Activated CD4-positive, alpha-beta T cell treated with anti-CD3 and anti-CD28 coated beads, Interleukin-2, amount 50 U/mL, for 1 hour (primary cell): ENCODE measurements around the gene ALOXE3.
"Not testable (repeated sequence)": the region's sequence is repeated elsewhere in the genome, so short reads cannot be mapped to it uniquely, and the experiment has no call there.

Experiments used
- DNase-seq: peaks from one replicate; pipeline ENCODE4 v3.0.0-alpha.2; 2020

The ALOXE3 gene

DNA sequence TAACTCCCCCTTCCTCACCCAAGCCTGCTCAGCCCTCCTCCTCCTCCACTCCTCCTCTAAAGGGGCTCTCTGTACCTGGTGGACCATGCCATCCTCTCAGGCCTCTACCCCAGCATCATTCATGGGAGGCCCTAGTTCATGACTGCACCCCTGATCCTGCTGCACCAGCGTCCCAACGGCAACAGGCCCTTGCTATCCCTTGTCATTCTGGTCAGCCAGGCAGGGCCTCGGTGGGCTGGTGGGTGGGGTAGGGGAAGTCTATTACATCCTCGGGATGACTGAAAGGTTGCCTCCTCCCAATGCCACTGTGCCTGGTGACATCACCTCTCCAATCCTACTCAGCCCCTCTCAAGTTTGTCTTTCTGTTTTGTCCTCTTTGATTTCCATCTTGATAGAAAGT, 50.5 kb downstream of the ALOXE3 start:
- no peak for DNase-seq

- no peak for DNase-seq
Measured at GRCh38 chr17:8066841-8067775, 51.2 kb downstream of the ALOXE3 start.

GRCh38 chr17:8064561-8065019, 53.7 kb downstream of the ALOXE3 start:
- no peak for DNase-seq

DNA sequence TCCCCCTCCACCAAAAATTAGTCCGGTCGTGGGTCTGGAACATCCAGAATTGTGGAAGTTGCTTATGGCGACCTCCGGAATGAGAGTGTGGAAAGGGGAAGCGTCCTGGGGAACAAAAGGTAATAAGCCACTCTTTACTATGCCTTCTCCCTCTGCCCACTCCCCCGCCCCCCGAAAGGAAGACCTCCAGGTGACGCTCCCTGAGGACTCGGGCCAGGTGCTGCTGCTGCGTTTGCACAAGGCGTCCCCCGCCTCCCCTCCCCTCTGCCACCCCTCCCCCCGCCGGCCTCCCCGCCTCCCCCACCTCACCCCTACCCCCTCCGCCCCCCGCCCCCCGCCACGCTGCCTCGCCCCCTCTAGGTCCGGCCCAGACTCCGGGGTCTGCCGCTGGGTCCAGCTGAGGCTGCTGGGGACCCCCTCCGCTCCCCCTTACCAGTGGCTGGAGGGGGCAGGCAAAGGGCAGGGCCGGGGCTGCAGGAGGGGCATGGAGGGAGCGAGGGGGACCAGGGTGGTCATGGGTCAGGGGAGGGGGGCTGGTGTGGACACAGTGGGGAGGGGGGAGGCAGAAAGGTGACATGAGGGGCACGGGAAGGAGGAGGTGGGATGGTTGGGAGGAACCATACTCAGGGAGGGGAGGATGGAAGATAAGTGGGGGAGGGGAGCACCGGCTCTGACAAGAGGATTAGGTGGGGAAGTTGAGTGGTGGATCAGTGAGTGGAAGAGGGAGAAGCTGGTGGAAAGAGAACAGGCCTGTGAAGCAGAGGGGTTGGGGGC, 54.4 kb downstream of the ALOXE3 start:
- DNase-seq: no peak

GRCh38 chr17:8062807-8063483, 55.4 kb downstream of the ALOXE3 start:
- no peak for DNase-seq

DNA sequence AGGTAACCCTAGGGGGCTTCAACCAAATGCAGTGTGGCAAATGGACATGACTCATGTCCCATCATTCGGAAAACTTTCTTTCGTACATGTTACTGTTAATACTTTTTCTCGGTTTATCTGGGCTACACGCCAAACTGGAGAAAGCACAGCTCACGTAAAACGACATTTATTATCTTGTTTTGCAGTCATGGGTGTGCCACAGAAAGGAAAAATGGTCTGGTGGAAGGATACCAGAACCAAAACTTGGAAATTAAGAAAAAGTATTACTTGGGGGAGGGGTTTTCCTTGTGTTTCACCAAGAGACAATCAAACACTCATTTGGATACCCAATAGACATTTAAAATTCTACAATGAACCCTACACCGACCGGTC, 55.9 kb downstream of the ALOXE3 start:
- DNase-seq: no peak

- DNase-seq: not testable (repeated sequence)
Measured at GRCh38 chr17:8061851-8062250, 56.5 kb downstream of the ALOXE3 start.

- DNase-seq: peak; percentile 43
Measured at GRCh38 chr17:8060274-8060673, 58.0 kb downstream of the ALOXE3 start.

DNA sequence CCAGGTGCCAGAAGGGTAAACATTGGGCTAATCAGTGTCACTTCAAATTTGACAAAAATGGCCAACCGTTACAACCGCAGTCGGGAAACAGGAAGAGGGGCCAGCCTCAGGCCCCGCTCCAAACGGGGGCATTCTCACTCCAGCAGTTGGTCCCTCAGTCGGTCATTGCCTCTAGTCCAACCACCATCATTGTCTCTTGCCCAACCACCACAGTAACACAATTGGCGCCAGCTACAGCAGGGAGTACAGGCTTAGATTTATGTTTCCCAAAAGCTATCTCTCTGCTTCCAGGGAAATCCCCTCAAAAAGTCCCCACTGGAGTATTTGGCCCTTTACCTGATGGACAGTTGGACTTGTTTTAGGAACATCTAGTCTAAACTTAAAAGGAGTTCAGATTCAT, 59.2 kb downstream of the ALOXE3 start:
- no peak for DNase-seq

DNA sequence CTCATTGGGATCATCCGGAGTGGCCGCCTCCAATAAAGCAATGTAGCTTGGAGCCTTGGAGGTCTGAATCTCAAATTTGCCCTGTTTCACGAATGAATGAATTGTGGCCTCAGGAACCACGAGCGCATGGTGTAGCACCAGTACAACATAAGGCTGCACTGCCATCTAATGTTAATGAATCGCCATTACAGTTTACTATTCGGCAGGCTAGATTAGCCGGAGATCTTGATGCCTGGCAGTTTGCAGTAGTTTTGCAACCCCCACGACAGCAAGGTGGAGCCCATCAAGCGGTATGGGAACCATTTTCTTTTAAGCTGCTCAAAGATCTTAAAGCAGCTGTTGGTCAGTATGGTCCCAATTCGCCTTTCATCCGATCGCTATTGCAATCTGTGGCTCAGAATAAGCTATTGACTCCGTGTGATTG, 60.6 kb downstream of the ALOXE3 start:
- DNase-seq: peak; percentile 35

- DNase-seq: no peak
Measured at GRCh38 chr17:8056976-8057625, 61.2 kb downstream of the ALOXE3 start.

DNA sequence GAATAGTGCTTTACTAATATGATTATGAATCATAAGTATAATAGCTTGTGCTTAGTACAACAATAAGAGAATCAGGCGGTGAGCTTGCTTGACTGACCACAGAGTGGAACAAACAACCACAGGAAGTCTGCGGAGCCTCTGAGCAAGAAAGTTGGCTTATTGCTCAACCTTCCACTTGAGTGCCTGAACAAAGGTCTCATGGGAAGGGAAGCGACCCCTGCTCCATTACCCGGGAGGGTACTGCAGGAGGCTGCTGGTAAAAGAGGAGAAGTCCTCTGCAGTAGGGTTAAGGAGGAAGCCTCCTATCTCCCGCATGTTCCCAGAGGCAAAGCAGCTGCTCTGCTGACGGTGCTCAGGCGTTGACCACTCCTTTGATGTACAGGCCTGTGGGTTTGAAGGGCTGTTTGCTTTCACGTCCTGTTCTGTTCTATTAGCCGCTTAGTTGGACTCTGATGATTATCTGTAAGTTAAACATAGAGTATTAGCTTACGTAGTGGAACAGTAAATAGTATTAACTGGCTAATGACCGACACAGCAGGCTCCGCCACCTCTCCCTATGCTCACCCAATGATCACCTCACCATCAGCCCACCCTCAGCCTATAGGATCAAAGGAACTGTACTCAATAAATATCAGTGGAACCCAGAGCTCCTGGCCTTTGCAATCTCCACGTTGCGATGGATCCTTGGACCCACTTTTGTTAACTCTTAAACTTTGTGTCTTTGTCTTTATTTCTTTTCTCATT, 61.9 kb downstream of the ALOXE3 start:
- no peak for DNase-seq

GRCh38 chr17:8055851-8056231, 62.5 kb downstream of the ALOXE3 start:
- no peak for DNase-seq

- DNase-seq: no peak
Measured at GRCh38 chr17:8053600-8053999, 64.7 kb downstream of the ALOXE3 start.

- no peak for DNase-seq
Measured at GRCh38 chr17:8052256-8053252, 65.8 kb downstream of the ALOXE3 start.

DNA sequence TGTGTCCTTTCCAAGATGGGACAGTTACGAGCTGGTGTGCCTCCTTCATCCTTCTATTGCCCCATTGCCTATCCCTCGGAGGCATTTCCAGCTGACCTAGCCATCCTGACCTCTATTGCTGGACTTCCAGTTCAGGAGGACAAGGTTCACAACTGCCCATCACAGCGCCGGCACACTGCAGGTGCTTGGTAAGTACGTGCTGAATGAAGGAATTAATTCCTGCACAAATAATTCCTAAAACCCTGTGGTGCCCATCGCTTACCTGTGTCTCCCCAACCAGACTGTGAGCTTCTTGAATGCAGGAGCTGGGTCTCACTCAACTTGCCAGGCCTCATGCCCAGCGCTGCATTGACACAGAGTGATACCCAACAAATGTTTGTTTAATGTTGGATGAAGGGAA, 66.5 kb downstream of the ALOXE3 start:
- no peak for DNase-seq

- DNase-seq: no peak
Measured at GRCh38 chr17:8048736-8049135, 69.6 kb downstream of the ALOXE3 start.

DNA sequence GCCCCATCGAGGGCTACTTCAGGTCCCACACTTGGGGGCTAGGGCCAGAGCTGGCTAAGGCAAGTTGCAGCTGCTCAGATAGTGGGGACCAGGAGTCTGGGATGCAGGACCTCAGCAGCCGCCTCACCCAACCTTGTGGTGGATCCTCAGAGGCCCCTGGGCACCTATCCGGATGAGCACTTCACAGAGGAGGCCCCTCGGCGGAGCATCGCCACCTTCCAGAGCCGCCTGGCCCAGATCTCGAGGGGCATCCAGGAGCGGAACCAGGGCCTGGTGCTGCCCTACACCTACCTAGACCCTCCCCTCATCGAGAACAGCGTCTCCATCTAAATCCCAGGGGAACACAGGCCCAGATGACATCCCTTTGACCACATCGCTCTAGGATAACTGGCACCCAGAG, 70.1 kb downstream of the ALOXE3 start:
- DNase-seq: no peak

- no peak for DNase-seq
Measured at GRCh38 chr17:8047769-8048110, 70.6 kb downstream of the ALOXE3 start.

DNA sequence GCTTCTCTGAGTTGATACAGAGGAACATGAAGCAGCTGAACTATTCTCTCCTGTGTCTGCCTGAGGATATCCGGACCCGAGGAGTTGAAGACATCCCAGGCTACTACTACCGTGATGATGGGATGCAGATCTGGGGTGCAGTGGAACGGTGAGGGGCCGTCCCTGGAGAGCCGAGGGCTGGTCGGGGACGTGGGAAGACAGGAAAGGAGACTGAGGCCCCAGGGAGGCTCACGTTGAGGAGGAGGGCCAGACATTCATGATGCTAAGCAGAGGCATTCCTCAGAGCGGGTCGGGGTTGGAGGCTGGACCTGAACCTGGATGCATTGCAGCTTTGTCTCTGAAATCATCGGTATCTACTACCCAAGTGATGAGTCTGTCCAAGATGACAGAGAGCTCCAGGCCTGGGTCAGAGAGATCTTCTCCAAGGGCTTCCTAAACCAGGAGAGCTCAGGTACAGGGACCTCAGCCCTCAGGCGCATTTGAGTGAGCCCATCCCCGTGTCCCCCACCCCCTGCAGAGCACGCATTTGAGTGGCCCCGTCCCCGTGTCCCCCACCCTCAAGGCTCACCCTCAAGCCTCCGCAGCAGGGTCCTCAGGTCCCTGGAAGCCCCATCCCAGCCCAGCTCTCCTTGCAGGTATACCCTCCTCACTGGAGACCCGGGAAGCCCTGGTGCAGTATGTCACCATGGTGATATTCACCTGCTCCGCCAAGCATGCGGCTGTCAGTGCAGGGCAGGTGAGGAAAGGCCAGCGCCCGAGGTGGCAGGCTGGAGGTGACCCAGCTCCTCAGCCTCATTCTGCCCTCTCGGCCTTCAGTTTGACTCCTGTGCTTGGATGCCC, 71.2 kb downstream of the ALOXE3 start:
- no peak for DNase-seq
